H9 (cell line): ENCODE data around the gene TCF4. TPM values are rescaled to one million over a fixed set of nuclear protein-coding genes. Genes with fewer than 3 reads are reported as not detected.

Experiments
- DNase-seq: peaks from one replicate; pipeline ENCODE4 v3.0.0-alpha.2; 2017
- H2AFZ ChIP-seq: one replicate; pipeline ENCODE4 v1.6.1; 2013; ENCODE audit warnings: mild to moderate bottlenecking, low read length, control low read depth, moderate library complexity
- H2AK5ac ChIP-seq: 2 replicates; pipeline ENCODE4 v1.6.1; 2013; ENCODE audit warnings: low read length, control low read depth, mixed read lengths; ENCODE audit not compliant: insufficient read length
- H2BK120ac ChIP-seq: one replicate; pipeline ENCODE4 v1.6.1; 2013; ENCODE audit warnings: low read depth, mild to moderate bottlenecking, low read length, control low read depth, inconsistent platforms; ENCODE audit not compliant: poor library complexity, severe bottlenecking
- H2BK12ac ChIP-seq: 2 replicates; pipeline ENCODE4 v1.6.1; 2013; ENCODE audit warnings: low read length, control low read depth, mixed read lengths, low read depth; ENCODE audit not compliant: insufficient read length
- H2BK15ac ChIP-seq: 2 replicates; pipeline ENCODE4 v1.6.1; 2013; ENCODE audit warnings: low read depth, low read length, control low read depth
- H2BK20ac ChIP-seq: one replicate; pipeline ENCODE4 v1.6.1; 2013; ENCODE audit warnings: low read depth, mild to moderate bottlenecking, low read length, control low read depth, inconsistent platforms; ENCODE audit not compliant: poor library complexity, severe bottlenecking
- H2BK5ac ChIP-seq: 2 replicates; pipeline ENCODE4 v1.6.1; 2013; ENCODE audit warnings: low read length, control low read depth, mixed read lengths; ENCODE audit not compliant: insufficient read length
- H3K14ac ChIP-seq: 2 replicates; pipeline ENCODE4 v1.6.1; 2013; ENCODE audit warnings: low read length, control low read depth; ENCODE audit not compliant: insufficient read depth
- H3K18ac ChIP-seq: 2 replicates; pipeline ENCODE4 v1.6.1; 2013; ENCODE audit warnings: low read depth, mild to moderate bottlenecking, mixed read lengths, low read length, control low read depth; ENCODE audit not compliant: insufficient read length
- H3K23ac ChIP-seq: 2 replicates; pipeline ENCODE4 v1.6.1; 2013; ENCODE audit warnings: low read length, control low read depth, mixed read lengths, low read depth; ENCODE audit not compliant: insufficient read length
- H3K23me2 ChIP-seq: 2 replicates; pipeline ENCODE4 v1.6.1; 2013; ENCODE audit warnings: low read depth, mild to moderate bottlenecking, mixed read lengths, low read length, control low read depth; ENCODE audit not compliant: insufficient read length, poor library complexity, severe bottlenecking
- H3K27ac ChIP-seq: 2 replicates; pipeline ENCODE4 v1.5.1; 2013; ENCODE audit warnings: low read length, control low read depth, mixed read lengths, low read depth; ENCODE audit not compliant: insufficient read length
- H3K27me3 ChIP-seq: 2 replicates; pipeline ENCODE4 v1.6.1; 2013; ENCODE audit warnings: low read length, control low read depth, inconsistent platforms; ENCODE audit not compliant: insufficient read depth
- H3K4ac ChIP-seq: 2 replicates; pipeline ENCODE4 v1.6.1; 2013; ENCODE audit warnings: low read depth, mild to moderate bottlenecking, control low read depth, inconsistent platforms, low read length, moderate library complexity
- H3K4me1 ChIP-seq: 2 replicates; pipeline ENCODE4 v1.6.1; 2013; ENCODE audit warnings: low read length, control low read depth, inconsistent platforms; ENCODE audit not compliant: insufficient read depth
- H3K4me2 ChIP-seq: 2 replicates; pipeline ENCODE4 v1.6.1; 2013; ENCODE audit warnings: low read length, control low read depth, mixed read lengths; ENCODE audit not compliant: insufficient read length, insufficient read depth
- H3K56ac ChIP-seq: 2 replicates; pipeline ENCODE4 v1.6.1; 2013; ENCODE audit warnings: low read depth, mild to moderate bottlenecking, mixed read lengths, low read length, control low read depth; ENCODE audit not compliant: insufficient read length
- H3K79me1 ChIP-seq: 2 replicates; pipeline ENCODE4 v1.6.1; 2013; ENCODE audit warnings: low read depth, mild to moderate bottlenecking, moderate library complexity, low read length, control low read depth, inconsistent platforms; ENCODE audit not compliant: insufficient read depth, poor library complexity, severe bottlenecking
- H3K79me2 ChIP-seq: 2 replicates; pipeline ENCODE4 v1.6.1; 2013; ENCODE audit warnings: low read length, control low read depth, inconsistent platforms; ENCODE audit not compliant: insufficient read depth
- H3K9ac ChIP-seq: 2 replicates; pipeline ENCODE4 v1.6.1; 2013; ENCODE audit warnings: low read length, control low read depth, mixed read lengths; ENCODE audit not compliant: insufficient read length; ENCODE audit errors: extremely low read depth
- H3K9me3 ChIP-seq: one replicate; pipeline ENCODE4 v1.6.1; 2013; ENCODE audit warnings: low read depth, low read length, inconsistent platforms; ENCODE audit not compliant: control insufficient read depth
- H3T11ph ChIP-seq: one replicate; pipeline ENCODE4 v1.6.1; 2013; ENCODE audit warnings: mild to moderate bottlenecking, low read length, control low read depth, inconsistent platforms
- H4K20me1 ChIP-seq: one replicate; pipeline ENCODE4 v1.6.1; 2013; ENCODE audit not compliant: control insufficient read depth, insufficient read length, insufficient read depth
- H4K5ac ChIP-seq: 2 replicates; pipeline ENCODE4 v1.6.1; 2013; ENCODE audit warnings: low read depth, mild to moderate bottlenecking, mixed read lengths, low read length, control low read depth; ENCODE audit not compliant: insufficient read length
- H4K8ac ChIP-seq: replicated peaks from 2 replicates; pipeline ENCODE4 v1.6.1; 2013; ENCODE audit warnings: low read length, control low read depth, mixed read lengths, low read depth; ENCODE audit not compliant: insufficient read length
- H4K91ac ChIP-seq: 2 replicates; pipeline ENCODE4 v1.6.1; 2013; ENCODE audit warnings: low read depth, mild to moderate bottlenecking, moderate library complexity, mixed read lengths, low read length, control low read depth; ENCODE audit not compliant: insufficient read length
- H3K27ac Mint-ChIP-seq, 3 experiments: 2 replicates in 2 of 3; 3 replicates in 1 of 3; pipeline ENCODE4 v1.8.0; 2020 to 2021; ENCODE audit warnings: mixed read lengths in 3 of 3, mild to moderate bottlenecking in 1 of 3, moderate library complexity in 1 of 3
- H3K27me3 Mint-ChIP-seq: 2 replicates; pipeline ENCODE4 v1.8.0; 2021; ENCODE audit warnings: low read depth, mild to moderate bottlenecking, moderate library complexity, mixed read lengths
- H3K36me3 Mint-ChIP-seq, 3 experiments: 2 replicates in 2 of 3; 3 replicates in 1 of 3; pipeline ENCODE4 v1.8.0; 2020 to 2021; ENCODE audit warnings: low read depth in 3 of 3, mixed read lengths in 3 of 3; ENCODE audit not compliant: insufficient read depth in 1 of 3
- H3K4me1 Mint-ChIP-seq, 2 experiments: 2 replicates each; pipeline ENCODE4 v1.8.0; 2020; ENCODE audit warnings: mixed read lengths in 2 of 2
- H3K4me3 Mint-ChIP-seq, 2 experiments: 2 replicates in 1 of 2; 3 replicates in 1 of 2; pipeline ENCODE4 v1.8.0; 2020 to 2021; ENCODE audit warnings: mild to moderate bottlenecking in 2 of 2, mixed read lengths in 2 of 2, moderate library complexity in 1 of 2
- H3K9me3 Mint-ChIP-seq, 2 experiments: 2 replicates in 1 of 2; 3 replicates in 1 of 2; pipeline ENCODE4 v1.8.0; 2020; ENCODE audit warnings: mild to moderate bottlenecking in 2 of 2, mixed read lengths in 2 of 2, moderate library complexity in 1 of 2
- WGBS: extraction: QIAGEN DNeasy Blood & Tissue Kit; methylation state at CpG from one replicate; pipeline ENCODE4 v1.1.7; 2013; ENCODE audit warnings: missing lambda C conversion rate, low lambda C conversion rate, mixed read lengths; ENCODE audit not compliant: insufficient read length; ENCODE audit errors: extremely low coverage; 5-methylcytosine and 5-hydroxymethylcytosine counted together
- total RNA-seq: library from RNA; stranded (reverse); gene quantifications from 2 replicates; pipeline ENCODE4 v1.2.1, GENCODE V29; 2021
- TF ChIP-seq, protein P1 (sequence below): fragments of 200-600 bp; sonication (generic); conservative IDR thresholded peaks from 3 replicates; pipeline ENCODE4 v1.8.0; 2021; ENCODE audit warnings: antibody characterized with exemption, mild to moderate bottlenecking

The TCF4 gene
- total RNA-seq, 1 experiment from 2014 or later, result 99.4 TPM

DNA sequence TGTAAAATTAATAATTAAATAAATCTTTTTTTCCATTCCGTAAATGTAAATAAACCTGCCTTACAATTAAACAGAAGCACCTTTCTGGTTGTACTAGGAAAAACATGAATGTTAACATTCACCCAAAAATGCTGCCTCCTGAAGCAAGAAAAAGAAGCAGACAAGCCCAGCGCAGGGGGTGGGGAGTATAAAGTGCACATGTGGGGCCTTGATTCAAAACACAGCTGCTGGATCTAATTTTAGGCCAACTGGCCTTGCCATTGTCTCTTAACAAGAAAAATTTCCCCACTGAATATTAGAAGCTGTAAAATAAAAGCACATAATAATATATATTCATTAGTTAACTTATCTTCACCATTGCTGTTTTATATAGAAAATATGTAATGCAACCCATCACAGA lies 28.3 kb downstream of the TCF4 start:
- peaks cover 8% of the 10 kb centered on the region; the same call in 1 of the 2 replicates for H3K79me2 ChIP-seq
- H3K4me2 ChIP-seq, result no peak overlapping the region
- no peak overlapping the region for H4K5ac ChIP-seq
- H2AFZ ChIP-seq, result no peak overlapping the region
- no peak overlapping the region for H4K91ac ChIP-seq
- no peak overlapping the region for H2AK5ac ChIP-seq
- TF ChIP-seq, protein P1, sequence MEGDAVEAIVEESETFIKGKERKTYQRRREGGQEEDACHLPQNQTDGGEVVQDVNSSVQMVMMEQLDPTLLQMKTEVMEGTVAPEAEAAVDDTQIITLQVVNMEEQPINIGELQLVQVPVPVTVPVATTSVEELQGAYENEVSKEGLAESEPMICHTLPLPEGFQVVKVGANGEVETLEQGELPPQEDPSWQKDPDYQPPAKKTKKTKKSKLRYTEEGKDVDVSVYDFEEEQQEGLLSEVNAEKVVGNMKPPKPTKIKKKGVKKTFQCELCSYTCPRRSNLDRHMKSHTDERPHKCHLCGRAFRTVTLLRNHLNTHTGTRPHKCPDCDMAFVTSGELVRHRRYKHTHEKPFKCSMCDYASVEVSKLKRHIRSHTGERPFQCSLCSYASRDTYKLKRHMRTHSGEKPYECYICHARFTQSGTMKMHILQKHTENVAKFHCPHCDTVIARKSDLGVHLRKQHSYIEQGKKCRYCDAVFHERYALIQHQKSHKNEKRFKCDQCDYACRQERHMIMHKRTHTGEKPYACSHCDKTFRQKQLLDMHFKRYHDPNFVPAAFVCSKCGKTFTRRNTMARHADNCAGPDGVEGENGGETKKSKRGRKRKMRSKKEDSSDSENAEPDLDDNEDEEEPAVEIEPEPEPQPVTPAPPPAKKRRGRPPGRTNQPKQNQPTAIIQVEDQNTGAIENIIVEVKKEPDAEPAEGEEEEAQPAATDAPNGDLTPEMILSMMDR, result no peak
- no peak overlapping the region for H2BK12ac ChIP-seq
- no peaks in the 10 kb centered on the region for H3K4me1 ChIP-seq
- H2BK20ac ChIP-seq, result no peak overlapping the region
- H3K18ac ChIP-seq, result no peak overlapping the region
- no peak overlapping the region for H4K8ac ChIP-seq
- peaks cover 3% of the 10 kb centered on the region for H3K79me1 ChIP-seq
- DNase-seq, result no peak
- Mint-ChIP-seq H3K27ac (no peak overlapping the region; a peak in 1 of 7 replicates), H3K36me3 (peaks cover 4 to 16% (median 5%) of the 10 kb centered on the region in 3 experiments; a peak in 5 of 7 replicates), H3K4me1 (peaks cover 0 to 8% of the 10 kb centered on the region in 2 experiments; a peak in 2 of 4 replicates), H3K27me3 (no peaks in the 10 kb centered on the region), H3K9me3 (no peaks in the 10 kb centered on the region), H3K4me3 (no peak overlapping the region)
- no peak overlapping the region for H3K27ac ChIP-seq
- no peaks in the 10 kb centered on the region for H3K9me3 ChIP-seq
- no peak overlapping the region for H3K4ac ChIP-seq
- no peak overlapping the region for H3K9ac ChIP-seq
- no peak overlapping the region for H2BK15ac ChIP-seq
- H2BK5ac ChIP-seq, result no peak overlapping the region
- no peak overlapping the region for H3K14ac ChIP-seq
- no peaks in the 10 kb centered on the region for H3K27me3 ChIP-seq
- no peak overlapping the region for H3K23ac ChIP-seq
- H2BK120ac ChIP-seq, result no peak overlapping the region
- H4K20me1 ChIP-seq, result no peaks in the 10 kb centered on the region
- no peak overlapping the region for H3T11ph ChIP-seq
- no peak overlapping the region for H3K56ac ChIP-seq
- no peaks in the 10 kb centered on the region for H3K23me2 ChIP-seq
- WGBS, result no CpG with 5 or more reads among the region's 2 CpGs
